Kidney tubule cell (primary cell): ENCODE results near the gene ATOH1.

Experiments
- DNase-seq: peaks from one replicate; pipeline ENCODE4 v3.0.0-alpha.2; 2018; ENCODE audit warnings: low spot score

Gene ATOH1

GRCh38 chr4:93828332-93828994 is at the start of gene ATOH1:
Gene ATOH1, plus strand, starts transcription at chr4:93828753. Its CDS starts 174 bp downstream, at chr4:93828927.
- peak; percentile 33 for DNase-seq

- no peak for DNase-seq
Observed at GRCh38 chr4:93779228-93779627, 49.3 kb upstream of the ATOH1 start.

GRCh38 chr4:93780080-93780479 is 48.5 kb upstream of the ATOH1 start:
- no peak for DNase-seq

GRCh38 chr4:93781198-93781597 is 47.4 kb upstream of the ATOH1 start:
- DNase-seq: no peak

GRCh38 chr4:93786149-93786548 is 42.4 kb upstream of the ATOH1 start:
- no peak for DNase-seq

GRCh38 chr4:93788712-93789111 is 39.8 kb upstream of the ATOH1 start:
- peak; percentile 25 for DNase-seq

GRCh38 chr4:93791570-93792195 is 36.9 kb upstream of the ATOH1 start:
- peak; percentile 62 for DNase-seq

GRCh38 chr4:93802045-93802444 is 26.5 kb upstream of the ATOH1 start:
- no peak for DNase-seq

- no peak for DNase-seq
Observed at GRCh38 chr4:93809773-93810172, 18.8 kb upstream of the ATOH1 start.

GRCh38 chr4:93810340-93810992 is 18.1 kb upstream of the ATOH1 start:
- DNase-seq: no peak

GRCh38 chr4:93813092-93813491 is 15.5 kb upstream of the ATOH1 start:
- DNase-seq: no peak

GRCh38 chr4:93814141-93814540 is 14.4 kb upstream of the ATOH1 start:
- DNase-seq: peak; percentile 59

GRCh38 chr4:93814722-93815121 is 13.8 kb upstream of the ATOH1 start:
- no peak for DNase-seq

- peak; percentile 70 for DNase-seq
Observed at GRCh38 chr4:93825551-93826216, 2.9 kb upstream of the ATOH1 start.

- DNase-seq: no peak
Observed at GRCh38 chr4:93827272-93827947, 1.1 kb upstream of the ATOH1 start.

GRCh38 chr4:93828995-93829819 is 654 bp downstream of the ATOH1 start:
- no peak for DNase-seq

- DNase-seq: no peak
Observed at GRCh38 chr4:93829820-93830687, 1.5 kb downstream of the ATOH1 start.

GRCh38 chr4:93831716-93832496 is 3.4 kb downstream of the ATOH1 start:
- no peak for DNase-seq

GRCh38 chr4:93834249-93835066 is 5.9 kb downstream of the ATOH1 start:
- DNase-seq: no peak
